Measurements from ENCODE around the gene HELZ2. TPM values are rescaled to one million over a fixed set of nuclear protein-coding genes. Genes with fewer than 3 reads are reported as not detected.

HELZ2 gene
- total RNA-seq, 1 experiment from 2014 or later = 33.4 TPM

GRCh38 chr20:63574829-63575743 lies 1.0 kb upstream of the HELZ2 start:
- Histone ChIP-seq H3K9me3 (ENCODE audit: low read length) (no peaks in the 10 kb centered on the region), H3K4me2 (ENCODE audit: low read length) (peak overlapping the region; percentile 91), H3K27ac (ENCODE audit: low read length) (no peak overlapping the region), H2AFZ (ENCODE audit: low read length) (0 out of 2 replicates have a peak overlapping the region, but pooled peaks have one; percentile 34), H4K20me1 (ENCODE audit: low read length) (no peaks in the 10 kb centered on the region), H3K36me3 (ENCODE audit: low read depth, low read length) (no peaks in the 10 kb centered on the region), H3K4me3 (ENCODE audit: low read length) (no peak overlapping the region), H3K4me1 (ENCODE audit: insufficient read depth, low read length) (peaks cover 18% of the 10 kb centered on the region), H3K79me2 (ENCODE audit: low read length) (peaks cover 12% of the 10 kb centered on the region), H3F3A (ENCODE audit: low read length, unreplicated experiment) (no peaks in the 10 kb centered on the region), H3K9ac (ENCODE audit: low read length) (no peak overlapping the region), H3K27me3 (ENCODE audit: low read length) (no peaks in the 10 kb centered on the region), H3K9me2 (replicated peaks; ENCODE audit: low read length) (no peaks in the 10 kb centered on the region)
- no peak for ATAC-seq
- ChIA-PET CTCF (no interaction called here), POLR2A (ENCODE audit: unreplicated experiment) (no interaction called here)
- TF ChIP-seq CTCF (conservative IDR thresholded peaks at IDR 0.05; ENCODE audit: low read depth, low read length) (no peak), EZH2 (IDR thresholded peaks at IDR 0.05; ENCODE audit: low read length, unreplicated experiment) (no peak), EZH2phosphoT487 (IDR thresholded peaks at IDR 0.05; ENCODE audit: borderline replicate concordance, low read length) (no peak)
- DNase-seq = no peak
- no TSS peak for BruUV-seq (replicated peaks)
- intact Hi-C loops (cut with micrococcal nuclease) = loop anchor here (2.0 kb wide), 1 partner anchor 36 kb away; no protein-coding TSS in a partner anchor

GRCh38 chr20:63573647-63574131 lies 350 bp downstream of the HELZ2 start:
- Histone ChIP-seq H3K27ac (ENCODE audit: low read length) (no peak overlapping the region), H3K79me2 (ENCODE audit: low read length) (peaks cover 12% of the 10 kb centered on the region), H4K20me1 (ENCODE audit: low read length) (no peaks in the 10 kb centered on the region), H3K27me3 (ENCODE audit: low read length) (no peaks in the 10 kb centered on the region), H3K4me3 (ENCODE audit: low read length) (peak overlapping the region; percentile 77), H3K36me3 (ENCODE audit: low read depth, low read length) (no peaks in the 10 kb centered on the region), H3K9me3 (ENCODE audit: low read length) (no peaks in the 10 kb centered on the region), H3K4me2 (ENCODE audit: low read length) (peak overlapping the region; percentile 93), H2AFZ (ENCODE audit: low read length) (0 out of 2 replicates have a peak overlapping the region, but pooled peaks have one; percentile 24), H3K9ac (ENCODE audit: low read length) (peak overlapping the region; percentile 68), H3K9me2 (replicated peaks; ENCODE audit: low read length) (no peaks in the 10 kb centered on the region), H3F3A (ENCODE audit: low read length, unreplicated experiment) (no peaks in the 10 kb centered on the region), H3K4me1 (ENCODE audit: insufficient read depth, low read length) (peaks cover 18% of the 10 kb centered on the region)
- ChIA-PET CTCF (interaction anchor here (1.6 kb wide), 1 partner anchor 36 kb away, joined by 6 read pairs; no protein-coding TSS in a partner anchor), POLR2A (ENCODE audit: unreplicated experiment) (interaction anchor here (0.6 to 1.5 kb wide), 7 partner anchors 35 to 510 kb away, joined by 3 to 21 read pairs (median 9); partner anchors contain the start of genes LKAAEAR1 and RTEL1)
- BruUV-seq (replicated peaks) = TSS peak; percentile 54
- DNase-seq (no peak), ATAC-seq (peak; percentile 39)
- TF ChIP-seq EZH2phosphoT487 (IDR thresholded peaks at IDR 0.05; ENCODE audit: borderline replicate concordance, low read length) = no peak
- no peak for TF ChIP-seq CTCF (conservative IDR thresholded peaks at IDR 0.05; ENCODE audit: low read depth, low read length)
- no peak for TF ChIP-seq EZH2 (IDR thresholded peaks at IDR 0.05; ENCODE audit: low read length, unreplicated experiment)
- intact Hi-C loops (cut with micrococcal nuclease) = loop anchor here (2.0 kb wide), 1 partner anchor 35 kb away; no protein-coding TSS in a partner anchor

Data from PC-3 (cell line).